Fibroblast of lung (primary cell): ENCODE measurements around the gene OSMR.

ENCODE experiments used
- EZH2 ChIP-seq: IDR thresholded peaks from 2 replicates; pipeline ENCODE4 v1.5.1; 2012; ENCODE audit warnings: low read length, control low read depth, mild to moderate bottlenecking; ENCODE audit errors: missing control alignments
- TF ChIP-seq, protein P1 (sequence below), 2 donors: IDR thresholded peaks in 1 of 2; conservative IDR thresholded peaks in 1 of 2; 1 replicate in 1 of 2; 2 replicates in 1 of 2; pipeline ENCODE4 v1.5.1; 2011 to 2012; ENCODE audit warnings: low read length in 2 of 2, control low read depth in 1 of 2, inconsistent platforms in 1 of 2, low read depth in 1 of 2, mild to moderate bottlenecking in 1 of 2

DNA sequence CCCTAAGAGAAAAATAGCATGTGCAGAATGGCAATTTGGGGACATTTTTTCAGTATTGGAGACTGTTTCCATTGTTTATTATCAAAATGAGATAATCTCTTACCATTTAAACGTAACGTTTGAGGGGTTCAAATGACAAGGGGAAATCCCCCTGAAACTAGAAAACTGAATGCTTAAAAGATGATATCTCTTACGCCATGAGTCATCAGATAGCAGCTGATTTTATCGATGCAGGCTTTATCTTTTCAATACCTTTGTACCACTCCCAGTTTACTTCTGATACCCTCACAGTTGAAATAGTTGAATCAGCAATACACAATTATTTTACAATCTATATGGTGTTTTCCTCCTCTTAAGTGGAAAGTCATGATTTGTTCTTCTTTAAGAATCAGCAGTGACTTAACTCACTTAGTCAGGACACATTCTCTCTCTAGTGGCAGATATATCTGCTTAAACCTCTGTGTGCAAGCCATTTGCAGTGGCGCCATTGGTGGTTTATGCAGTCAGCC, 29.2 kb downstream of the OSMR start:
- TF ChIP-seq, protein P1, sequence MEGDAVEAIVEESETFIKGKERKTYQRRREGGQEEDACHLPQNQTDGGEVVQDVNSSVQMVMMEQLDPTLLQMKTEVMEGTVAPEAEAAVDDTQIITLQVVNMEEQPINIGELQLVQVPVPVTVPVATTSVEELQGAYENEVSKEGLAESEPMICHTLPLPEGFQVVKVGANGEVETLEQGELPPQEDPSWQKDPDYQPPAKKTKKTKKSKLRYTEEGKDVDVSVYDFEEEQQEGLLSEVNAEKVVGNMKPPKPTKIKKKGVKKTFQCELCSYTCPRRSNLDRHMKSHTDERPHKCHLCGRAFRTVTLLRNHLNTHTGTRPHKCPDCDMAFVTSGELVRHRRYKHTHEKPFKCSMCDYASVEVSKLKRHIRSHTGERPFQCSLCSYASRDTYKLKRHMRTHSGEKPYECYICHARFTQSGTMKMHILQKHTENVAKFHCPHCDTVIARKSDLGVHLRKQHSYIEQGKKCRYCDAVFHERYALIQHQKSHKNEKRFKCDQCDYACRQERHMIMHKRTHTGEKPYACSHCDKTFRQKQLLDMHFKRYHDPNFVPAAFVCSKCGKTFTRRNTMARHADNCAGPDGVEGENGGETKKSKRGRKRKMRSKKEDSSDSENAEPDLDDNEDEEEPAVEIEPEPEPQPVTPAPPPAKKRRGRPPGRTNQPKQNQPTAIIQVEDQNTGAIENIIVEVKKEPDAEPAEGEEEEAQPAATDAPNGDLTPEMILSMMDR (conservative IDR thresholded peaks at IDR 0.05 in 1 of 2, IDR thresholded peaks at IDR 0.05 in 1 of 2; ENCODE audit: low read depth in 1 of 2, low read length in 2 of 2), result no peak
- no peak for TF ChIP-seq EZH2
